T-helper 1 cell treated with Interleukin-12 subunit alpha and Interleukin-12 subunit beta and Interleukin-4 antibody, amounts not matched to agents 30 μg/mL and 1 μg/mL, for 36 hours (primary cell): Measurements from ENCODE around the gene FUBP3.

ENCODE experiments used
- H3K27ac Mint-ChIP-seq: one replicate; pipeline ENCODE4 v1.8.0; 2021; ENCODE audit warnings: mild to moderate bottlenecking, mixed read lengths
- H3K27me3 Mint-ChIP-seq: one replicate; pipeline ENCODE4 v1.8.0; 2021; ENCODE audit warnings: low read depth, mixed read lengths
- H3K36me3 Mint-ChIP-seq: one replicate; pipeline ENCODE4 v1.8.0; 2021; ENCODE audit warnings: low read depth, mixed read lengths
- H3K4me1 Mint-ChIP-seq: one replicate; pipeline ENCODE4 v1.8.0; 2021; ENCODE audit warnings: low read depth, mixed read lengths
- H3K4me3 Mint-ChIP-seq: one replicate; pipeline ENCODE4 v1.8.0; 2021; ENCODE audit warnings: mild to moderate bottlenecking, moderate library complexity, mixed read lengths
- H3K9me3 Mint-ChIP-seq: one replicate; pipeline ENCODE4 v1.8.0; 2021; ENCODE audit warnings: mixed read lengths

Gene FUBP3

DNA sequence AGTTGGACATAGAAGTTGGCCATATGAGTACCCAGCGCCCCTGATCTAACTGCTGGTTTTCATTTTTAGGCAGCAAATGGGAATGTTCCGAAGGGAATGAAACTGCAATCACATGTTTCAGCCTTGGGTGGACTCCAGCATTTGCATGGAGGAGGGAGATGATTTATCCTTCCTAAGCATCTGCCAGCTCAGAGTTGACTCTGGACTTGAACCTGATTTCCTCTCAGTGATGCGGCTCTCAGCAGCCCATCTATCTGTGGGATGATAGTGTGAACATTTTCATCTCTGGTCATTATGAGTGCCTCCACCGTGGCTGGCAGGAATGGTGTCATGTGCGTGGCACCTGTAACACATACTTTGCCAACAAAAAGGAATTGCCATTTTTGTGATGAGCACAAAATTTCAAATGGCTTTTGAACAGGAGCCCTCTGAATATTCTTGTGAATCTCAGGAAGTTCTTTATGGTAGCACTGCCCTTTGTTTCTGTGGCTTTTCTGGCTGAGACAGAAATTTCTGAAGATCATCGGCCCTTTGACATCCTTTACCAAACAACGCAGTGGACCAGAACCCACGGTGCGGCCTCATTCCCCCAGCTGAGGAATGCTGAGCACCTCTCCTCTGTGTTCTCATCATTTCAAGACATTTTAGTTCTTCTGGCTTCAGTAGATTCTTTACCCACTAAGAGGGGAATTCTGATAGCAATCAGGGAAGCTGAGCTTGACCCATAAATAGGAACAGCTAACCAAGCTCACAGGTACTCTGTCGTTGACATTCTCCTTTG is 28.5 kb downstream of the FUBP3 start:
- peaks cover 16% of the 10 kb centered on the region for H3K36me3 Mint-ChIP-seq
- H3K27me3 Mint-ChIP-seq, result no peaks in the 10 kb centered on the region
- peaks cover 2% of the 10 kb centered on the region for H3K4me1 Mint-ChIP-seq
- no peaks in the 10 kb centered on the region for H3K9me3 Mint-ChIP-seq
- H3K4me3 Mint-ChIP-seq, result no peak overlapping the region
- no peak overlapping the region for H3K27ac Mint-ChIP-seq

DNA sequence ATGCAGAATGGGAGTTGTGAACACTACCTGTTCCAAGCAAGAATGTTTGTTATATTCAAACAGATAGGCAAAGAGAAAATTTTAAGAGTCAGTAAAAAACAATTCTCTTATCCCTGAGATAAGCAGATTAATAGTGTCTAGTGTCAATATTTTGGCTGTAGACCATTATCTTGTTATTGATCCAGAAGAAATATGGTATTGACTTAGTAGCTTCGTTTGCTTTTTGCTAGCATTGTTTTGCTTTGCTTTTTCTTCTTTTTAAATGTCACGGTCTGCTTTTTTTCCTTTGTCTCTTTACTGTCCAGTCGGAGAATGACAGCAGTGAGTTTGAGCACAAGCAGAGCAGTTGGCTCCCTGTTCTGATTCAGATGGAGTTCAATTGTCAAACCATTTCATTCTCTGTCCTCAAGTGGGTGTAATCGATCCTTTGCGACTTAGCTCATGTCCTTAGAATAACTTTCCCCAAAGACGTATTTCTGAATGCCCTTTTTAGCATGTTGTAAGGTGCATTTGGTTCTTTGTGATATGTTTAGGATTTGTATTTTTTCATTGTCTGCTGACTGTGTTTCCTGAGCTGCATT is 29.3 kb downstream of the FUBP3 start:
- Mint-ChIP-seq H3K27me3 (no peaks in the 10 kb centered on the region), H3K4me1 (peaks cover 2% of the 10 kb centered on the region), H3K4me3 (no peak overlapping the region), H3K9me3 (no peaks in the 10 kb centered on the region), H3K36me3 (peaks cover 17% of the 10 kb centered on the region), H3K27ac (no peak overlapping the region)

DNA sequence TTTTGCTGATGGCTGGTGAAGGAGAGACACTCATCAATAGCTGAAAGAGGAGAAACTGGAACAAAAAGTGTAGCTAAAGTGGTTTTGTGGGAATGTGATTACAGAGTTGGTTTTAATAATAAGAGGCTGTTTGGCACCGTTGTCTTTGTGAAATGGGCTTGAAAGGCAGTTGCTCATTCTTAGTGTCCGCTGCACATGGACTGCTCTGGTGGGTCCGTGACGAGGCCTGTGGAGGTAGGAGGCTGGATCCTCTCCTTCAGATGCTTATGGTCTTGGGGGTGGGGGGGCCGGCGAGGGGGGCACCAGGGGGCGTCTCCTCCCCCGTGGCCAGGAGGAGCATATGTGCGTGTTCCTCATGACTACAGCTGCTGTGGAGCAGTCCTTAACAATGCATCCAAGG is 29.8 kb downstream of the FUBP3 start:
- H3K9me3 Mint-ChIP-seq, result no peaks in the 10 kb centered on the region
- peaks cover 12% of the 10 kb centered on the region for H3K36me3 Mint-ChIP-seq
- H3K4me1 Mint-ChIP-seq, result peaks cover 2% of the 10 kb centered on the region
- no peak overlapping the region for H3K27ac Mint-ChIP-seq
- H3K4me3 Mint-ChIP-seq, result no peak overlapping the region
- H3K27me3 Mint-ChIP-seq, result no peaks in the 10 kb centered on the region

DNA sequence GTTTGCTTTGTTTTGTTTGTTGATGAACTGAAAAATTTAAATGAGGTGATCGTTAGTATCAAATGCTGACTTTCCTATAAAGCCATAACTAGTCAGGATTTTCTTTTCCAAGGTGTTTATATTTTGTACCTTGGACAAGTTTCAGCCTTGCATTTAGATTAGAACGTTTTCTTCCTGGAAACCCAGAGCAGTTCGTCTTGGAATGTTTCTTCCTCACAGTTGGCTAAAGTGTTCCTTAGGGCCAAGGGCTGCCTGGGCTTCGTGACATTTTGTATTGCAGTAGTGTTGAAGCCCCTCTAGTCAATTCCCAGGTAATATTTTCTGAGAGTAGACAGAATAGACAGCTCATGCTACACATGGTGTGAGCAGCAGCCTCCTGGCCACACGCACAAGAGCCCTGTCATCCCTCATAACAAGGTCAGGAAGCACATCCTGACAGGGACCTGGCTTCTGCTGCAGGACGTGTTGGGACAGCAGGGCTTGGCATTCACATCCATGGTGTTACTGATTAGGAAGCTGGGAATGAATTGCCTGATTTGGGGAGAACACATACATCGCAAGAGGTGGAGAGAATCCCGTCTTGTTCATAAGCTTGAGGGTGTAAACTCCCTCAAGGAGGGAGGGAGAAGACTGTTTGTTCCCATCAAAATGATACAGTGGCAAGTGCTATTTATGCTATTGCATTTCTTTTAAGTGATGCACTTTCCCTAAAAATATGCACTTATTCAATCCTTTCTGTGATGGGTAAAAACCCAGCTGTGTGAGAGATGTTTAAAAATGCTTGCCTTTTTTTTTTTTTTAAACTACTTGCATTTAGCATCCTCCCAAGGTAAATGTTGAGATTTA is 31.7 kb downstream of the FUBP3 start:
- peaks cover under 1% of the 10 kb centered on the region for H3K4me1 Mint-ChIP-seq
- H3K27me3 Mint-ChIP-seq, result no peaks in the 10 kb centered on the region
- H3K9me3 Mint-ChIP-seq, result no peaks in the 10 kb centered on the region
- no peak overlapping the region for H3K4me3 Mint-ChIP-seq
- H3K27ac Mint-ChIP-seq, result no peak overlapping the region
- peaks cover 24% of the 10 kb centered on the region for H3K36me3 Mint-ChIP-seq

DNA sequence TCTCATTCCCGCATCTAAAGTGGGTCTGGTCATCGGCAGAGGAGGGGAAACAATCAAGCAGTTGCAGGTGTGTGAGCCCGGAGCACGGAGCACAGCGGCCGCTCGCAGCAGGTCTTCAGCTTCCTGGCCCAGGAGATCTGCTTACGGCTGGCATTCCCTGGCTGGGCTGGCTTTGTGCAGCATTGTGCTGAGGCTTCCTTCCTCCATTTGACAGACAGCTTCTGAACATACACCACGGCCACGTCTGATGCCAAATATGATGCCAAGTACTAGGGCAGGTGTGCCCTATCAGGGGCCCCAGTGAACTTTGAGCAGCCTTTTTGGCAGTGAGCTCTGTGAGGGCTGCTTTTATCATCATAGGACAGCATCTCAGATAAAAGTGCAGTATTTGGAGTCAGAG is 37.1 kb downstream of the FUBP3 start:
- Mint-ChIP-seq H3K9me3 (no peaks in the 10 kb centered on the region), H3K4me1 (no peaks in the 10 kb centered on the region), H3K36me3 (peaks cover 41% of the 10 kb centered on the region), H3K27ac (no peak overlapping the region), H3K4me3 (no peak overlapping the region), H3K27me3 (no peaks in the 10 kb centered on the region)

DNA sequence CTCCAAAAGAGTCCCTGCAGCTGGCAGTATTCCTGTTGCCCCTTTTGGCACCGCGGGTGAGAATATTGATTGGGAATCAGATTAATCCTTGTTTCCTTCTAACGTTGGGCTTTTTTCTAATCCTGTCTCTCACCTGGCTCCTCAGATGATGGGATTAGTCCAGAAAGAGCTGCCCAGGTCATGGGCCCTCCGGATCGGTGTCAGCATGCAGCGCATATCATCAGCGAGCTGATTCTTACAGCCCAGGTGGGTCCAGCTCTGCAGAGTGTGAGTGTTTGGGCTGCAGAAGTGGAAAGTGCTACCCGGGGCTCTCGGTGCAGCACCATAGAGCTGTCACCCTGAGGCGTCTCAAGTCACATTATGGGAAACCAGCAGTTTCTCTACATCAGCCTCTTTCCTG is 44.1 kb downstream of the FUBP3 start:
- no peak overlapping the region for H3K27ac Mint-ChIP-seq
- peaks cover 38% of the 10 kb centered on the region for H3K36me3 Mint-ChIP-seq
- H3K27me3 Mint-ChIP-seq, result no peaks in the 10 kb centered on the region
- no peaks in the 10 kb centered on the region for H3K4me1 Mint-ChIP-seq
- no peaks in the 10 kb centered on the region for H3K9me3 Mint-ChIP-seq
- no peak overlapping the region for H3K4me3 Mint-ChIP-seq

DNA sequence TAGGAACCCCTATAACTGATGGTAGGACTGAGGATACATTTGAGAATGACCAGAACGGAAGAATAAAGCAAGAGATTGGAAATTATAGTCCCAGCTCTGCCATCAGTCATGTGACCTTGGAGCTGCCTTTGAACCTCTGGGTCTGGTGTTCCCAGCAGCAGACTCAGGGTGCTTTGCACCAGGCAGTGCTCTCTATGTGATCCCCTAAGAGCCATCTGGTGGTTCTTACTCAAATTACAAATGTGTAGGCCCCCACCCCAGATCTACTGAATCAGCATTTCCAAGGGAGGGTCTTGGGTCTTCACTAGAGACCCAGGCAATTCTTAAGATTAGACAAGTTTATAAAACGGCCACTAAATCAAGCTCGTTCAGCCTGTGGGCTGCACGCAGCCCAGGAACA is 44.8 kb downstream of the FUBP3 start:
- Mint-ChIP-seq H3K27me3 (no peaks in the 10 kb centered on the region), H3K4me3 (no peak overlapping the region), H3K36me3 (peaks cover 38% of the 10 kb centered on the region), H3K27ac (no peak overlapping the region), H3K9me3 (no peaks in the 10 kb centered on the region), H3K4me1 (no peaks in the 10 kb centered on the region)

DNA sequence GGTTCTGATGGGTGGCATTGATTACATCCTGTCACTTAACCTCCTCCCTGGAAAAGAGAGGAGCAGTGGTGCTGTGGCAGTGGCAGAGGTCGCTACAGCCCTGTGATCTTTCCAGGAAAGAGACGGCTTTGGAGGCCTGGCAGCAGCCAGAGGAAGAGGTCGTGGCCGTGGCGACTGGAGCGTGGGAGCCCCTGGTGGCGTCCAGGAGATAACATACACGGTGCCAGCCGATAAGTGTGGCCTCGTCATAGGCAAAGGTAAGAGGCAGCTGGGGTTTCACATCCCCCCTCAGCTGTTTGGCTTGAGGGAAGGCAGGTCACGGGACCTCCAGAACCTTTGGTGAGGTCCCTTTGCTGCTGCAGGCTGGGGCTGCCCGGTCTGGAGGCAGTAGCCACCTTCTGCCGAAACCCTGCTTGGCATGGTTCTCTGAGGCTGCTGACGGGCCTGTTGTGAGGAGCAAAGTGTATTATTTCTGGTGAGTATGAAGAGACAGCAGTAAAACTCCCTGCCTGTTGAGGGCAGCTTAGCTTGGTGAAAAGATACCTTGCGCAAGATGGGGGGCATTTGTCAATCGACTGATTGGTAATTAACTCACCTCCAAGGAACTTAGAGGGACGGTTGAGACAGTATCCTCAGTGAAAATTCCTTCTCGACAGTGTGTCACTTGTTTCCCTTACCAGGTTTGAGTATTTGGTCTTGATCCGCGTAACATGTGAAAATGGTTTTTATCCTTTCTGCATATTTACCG is 47.0 kb downstream of the FUBP3 start:
- Mint-ChIP-seq H3K4me1 (no peaks in the 10 kb centered on the region), H3K9me3 (no peaks in the 10 kb centered on the region), H3K27me3 (no peaks in the 10 kb centered on the region), H3K36me3 (peaks cover 24% of the 10 kb centered on the region), H3K4me3 (no peak overlapping the region), H3K27ac (no peak overlapping the region)

DNA sequence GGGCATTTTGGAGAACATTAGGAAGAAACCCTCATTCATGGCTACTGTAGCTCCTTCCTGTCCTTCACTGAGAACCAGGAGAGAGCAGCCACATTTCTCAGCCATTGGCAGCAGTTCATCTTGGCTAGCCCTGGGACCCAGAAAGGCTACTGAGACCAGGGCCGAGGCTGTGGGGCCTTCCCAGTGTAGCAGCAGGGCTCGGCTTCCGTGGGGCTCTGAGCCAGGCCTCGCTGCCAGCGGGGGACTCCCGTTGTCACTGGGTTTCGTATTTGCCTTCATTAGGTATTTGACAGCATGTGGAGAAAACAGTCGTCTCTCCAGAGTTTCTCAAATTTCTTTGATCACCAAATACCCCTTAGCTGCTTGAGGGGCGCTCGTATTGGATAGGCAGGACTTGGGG is 47.7 kb downstream of the FUBP3 start:
- Mint-ChIP-seq H3K4me3 (no peak overlapping the region), H3K27ac (no peak overlapping the region), H3K27me3 (no peaks in the 10 kb centered on the region)

DNA sequence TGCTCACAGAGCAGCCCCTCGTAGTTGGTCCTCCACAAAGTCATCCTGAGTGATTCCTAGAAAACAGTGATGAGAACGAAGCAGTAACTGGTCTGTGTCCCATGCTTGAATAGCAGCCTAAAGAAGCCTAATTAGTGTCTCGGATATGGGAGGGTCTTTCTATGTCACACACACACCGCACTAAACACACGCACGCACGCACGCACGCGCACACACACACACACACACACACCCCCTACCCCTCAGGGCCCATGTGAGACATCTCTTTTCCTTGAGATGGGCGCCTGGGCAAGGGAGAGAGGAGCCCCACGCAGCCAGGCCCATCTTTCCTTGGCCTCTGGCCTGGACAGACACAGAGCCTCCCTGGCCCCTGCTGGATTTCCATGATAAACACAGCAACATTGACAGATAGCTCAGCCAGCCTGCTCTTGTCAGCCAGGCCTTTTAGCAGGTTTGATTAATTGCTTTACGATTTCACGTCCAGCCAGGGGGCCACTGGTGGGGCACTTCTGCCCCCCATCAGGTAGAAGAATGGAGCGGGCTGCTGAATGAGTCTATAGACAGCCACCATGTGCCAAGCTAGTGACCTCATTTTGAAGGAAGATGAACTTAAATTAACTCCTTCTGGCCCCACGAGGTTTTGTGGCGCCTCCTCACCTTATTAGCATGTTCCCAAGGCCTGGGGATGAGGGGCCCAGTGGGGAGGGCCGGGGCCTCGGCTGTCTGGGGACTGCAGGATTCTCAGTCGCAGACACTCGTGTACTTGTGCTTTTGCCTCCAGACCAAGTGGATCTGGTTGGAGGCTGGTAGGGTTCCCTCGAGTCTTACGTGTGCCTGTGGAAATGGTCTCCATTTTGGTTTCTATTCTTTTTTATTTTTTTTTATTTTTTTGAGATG is 48.8 kb downstream of the FUBP3 start:
- no peak overlapping the region for H3K27ac Mint-ChIP-seq
- H3K36me3 Mint-ChIP-seq, result peaks cover 30% of the 10 kb centered on the region
- H3K4me3 Mint-ChIP-seq, result no peak overlapping the region
- H3K4me1 Mint-ChIP-seq, result no peaks in the 10 kb centered on the region
- H3K9me3 Mint-ChIP-seq, result no peaks in the 10 kb centered on the region
- H3K27me3 Mint-ChIP-seq, result no peaks in the 10 kb centered on the region

More for the DNA sequence above, 47.7 kb downstream of the FUBP3 start:
- H3K4me1 Mint-ChIP-seq, result no peaks in the 10 kb centered on the region
- no peaks in the 10 kb centered on the region for H3K9me3 Mint-ChIP-seq
- H3K36me3 Mint-ChIP-seq, result peaks cover 29% of the 10 kb centered on the region

DNA sequence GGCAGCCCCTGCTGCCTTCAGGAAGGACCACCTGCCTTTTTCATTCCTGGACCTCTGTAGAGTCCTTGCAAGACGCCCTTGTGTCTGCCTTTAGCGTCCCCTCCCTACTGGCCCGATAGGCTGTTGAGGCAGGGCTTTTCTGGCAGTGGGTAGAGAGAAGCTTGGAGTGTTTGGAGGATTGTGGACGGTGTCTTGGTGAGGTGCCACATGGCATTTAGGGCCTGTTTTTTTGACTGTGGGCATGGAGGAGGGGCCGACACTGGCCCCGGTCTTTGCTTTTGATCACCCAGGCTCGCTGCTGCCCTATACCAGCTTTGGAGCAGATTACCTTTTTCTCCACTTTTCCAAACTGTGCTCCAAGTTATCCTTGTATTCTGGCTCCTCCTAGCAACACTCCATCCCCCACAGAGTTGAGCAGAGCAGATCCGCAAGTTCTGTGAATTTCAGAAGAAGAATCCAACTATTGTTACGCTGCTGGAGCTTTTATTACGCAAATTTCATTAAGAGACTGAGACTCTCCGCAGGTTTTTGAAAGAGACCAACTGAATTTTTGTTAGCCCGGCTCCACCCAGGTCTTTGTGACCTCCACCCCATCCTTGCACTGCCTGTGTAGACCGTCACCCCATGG is 50.2 kb downstream of the FUBP3 start:
- H3K4me1 Mint-ChIP-seq, result no peaks in the 10 kb centered on the region
- H3K27me3 Mint-ChIP-seq, result no peaks in the 10 kb centered on the region
- no peak overlapping the region for H3K4me3 Mint-ChIP-seq
- H3K27ac Mint-ChIP-seq, result no peak overlapping the region
- no peaks in the 10 kb centered on the region for H3K9me3 Mint-ChIP-seq
- H3K36me3 Mint-ChIP-seq, result peaks cover 26% of the 10 kb centered on the region

DNA sequence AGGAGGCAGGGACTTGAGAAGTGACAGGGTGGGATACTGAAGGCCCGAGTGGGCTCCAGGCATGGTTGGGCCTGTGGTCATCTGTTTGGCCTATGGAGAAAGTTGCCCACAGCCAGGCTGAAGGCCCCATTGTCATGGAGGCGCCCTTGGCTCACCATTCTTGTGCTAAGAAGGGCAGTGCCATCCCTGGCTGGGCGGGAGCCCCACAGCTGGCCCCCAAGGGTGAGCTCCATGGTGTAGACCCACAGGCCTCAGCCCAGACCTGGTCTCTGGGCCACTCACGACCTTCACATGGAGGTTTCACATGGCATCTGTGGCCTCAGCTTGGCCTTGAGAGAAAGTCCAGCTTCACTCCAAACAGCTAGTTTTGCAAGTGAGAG is 50.7 kb downstream of the FUBP3 start:
- H3K27me3 Mint-ChIP-seq, result no peaks in the 10 kb centered on the region
- no peaks in the 10 kb centered on the region for H3K4me1 Mint-ChIP-seq
- peaks cover 30% of the 10 kb centered on the region for H3K36me3 Mint-ChIP-seq
- H3K9me3 Mint-ChIP-seq, result no peaks in the 10 kb centered on the region
- no peak overlapping the region for H3K27ac Mint-ChIP-seq
- H3K4me3 Mint-ChIP-seq, result no peak overlapping the region

DNA sequence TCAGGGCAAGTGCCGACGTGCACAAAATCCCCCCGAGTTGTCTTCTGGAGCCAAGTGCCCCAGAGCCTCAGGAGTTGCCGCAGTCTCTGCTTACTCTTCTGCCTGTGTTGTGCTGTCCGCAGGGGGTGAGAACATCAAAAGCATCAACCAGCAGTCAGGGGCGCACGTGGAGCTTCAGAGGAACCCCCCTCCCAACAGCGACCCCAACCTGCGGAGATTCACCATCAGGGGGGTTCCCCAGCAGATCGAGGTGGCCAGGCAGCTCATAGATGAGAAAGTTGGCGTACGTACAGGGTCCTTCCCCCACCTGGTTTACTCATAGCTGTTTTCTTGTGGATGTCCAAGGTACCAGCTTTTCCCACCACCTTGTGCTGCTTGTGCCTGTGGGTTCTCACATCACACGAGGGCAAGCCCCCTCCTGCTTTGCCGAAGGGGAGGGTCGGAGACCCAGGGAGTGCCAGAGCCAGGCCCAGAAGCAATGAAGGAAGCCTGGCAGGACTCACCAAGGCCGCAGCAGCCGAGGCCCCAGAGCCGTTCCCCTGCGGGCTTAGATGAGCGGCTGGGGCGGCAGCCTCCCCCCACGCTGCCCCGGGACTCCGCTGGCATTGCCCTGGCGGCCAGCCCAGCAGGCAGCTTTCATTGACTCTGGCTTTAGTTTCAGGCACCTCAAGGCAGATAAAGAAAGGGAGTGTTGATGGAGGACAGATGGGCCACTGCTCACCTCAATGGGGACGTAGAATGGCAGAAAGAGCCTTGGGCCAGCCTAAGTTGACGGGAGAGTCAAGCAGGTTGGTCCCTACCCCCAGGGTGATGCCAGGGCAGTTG is 51.3 kb downstream of the FUBP3 start:
- no peaks in the 10 kb centered on the region for H3K27me3 Mint-ChIP-seq
- H3K4me1 Mint-ChIP-seq, result no peaks in the 10 kb centered on the region
- H3K27ac Mint-ChIP-seq, result no peak overlapping the region
- peaks cover 28% of the 10 kb centered on the region for H3K36me3 Mint-ChIP-seq
- H3K4me3 Mint-ChIP-seq, result no peak overlapping the region
- no peaks in the 10 kb centered on the region for H3K9me3 Mint-ChIP-seq
